Dermis blood vessel endothelial cell (primary cell): Measurements from ENCODE around the gene ADAMTS2. TPM values are rescaled to one million over a fixed set of nuclear protein-coding genes. Genes with fewer than 3 reads are reported as not detected.

ENCODE experiments used
- DNase-seq: peaks from one replicate; pipeline ENCODE4 v3.0.0; 2010
- total RNA-seq: library from RNA; depleted of rRNA; stranded (reverse); fragments of >200 nt; gene quantifications from 2 replicates; pipeline ENCODE4 v1.2.3, GENCODE V29; 2014

ADAMTS2 gene
- total RNA-seq, 1 donor from 2014 or later = 2.4 TPM

DNA sequence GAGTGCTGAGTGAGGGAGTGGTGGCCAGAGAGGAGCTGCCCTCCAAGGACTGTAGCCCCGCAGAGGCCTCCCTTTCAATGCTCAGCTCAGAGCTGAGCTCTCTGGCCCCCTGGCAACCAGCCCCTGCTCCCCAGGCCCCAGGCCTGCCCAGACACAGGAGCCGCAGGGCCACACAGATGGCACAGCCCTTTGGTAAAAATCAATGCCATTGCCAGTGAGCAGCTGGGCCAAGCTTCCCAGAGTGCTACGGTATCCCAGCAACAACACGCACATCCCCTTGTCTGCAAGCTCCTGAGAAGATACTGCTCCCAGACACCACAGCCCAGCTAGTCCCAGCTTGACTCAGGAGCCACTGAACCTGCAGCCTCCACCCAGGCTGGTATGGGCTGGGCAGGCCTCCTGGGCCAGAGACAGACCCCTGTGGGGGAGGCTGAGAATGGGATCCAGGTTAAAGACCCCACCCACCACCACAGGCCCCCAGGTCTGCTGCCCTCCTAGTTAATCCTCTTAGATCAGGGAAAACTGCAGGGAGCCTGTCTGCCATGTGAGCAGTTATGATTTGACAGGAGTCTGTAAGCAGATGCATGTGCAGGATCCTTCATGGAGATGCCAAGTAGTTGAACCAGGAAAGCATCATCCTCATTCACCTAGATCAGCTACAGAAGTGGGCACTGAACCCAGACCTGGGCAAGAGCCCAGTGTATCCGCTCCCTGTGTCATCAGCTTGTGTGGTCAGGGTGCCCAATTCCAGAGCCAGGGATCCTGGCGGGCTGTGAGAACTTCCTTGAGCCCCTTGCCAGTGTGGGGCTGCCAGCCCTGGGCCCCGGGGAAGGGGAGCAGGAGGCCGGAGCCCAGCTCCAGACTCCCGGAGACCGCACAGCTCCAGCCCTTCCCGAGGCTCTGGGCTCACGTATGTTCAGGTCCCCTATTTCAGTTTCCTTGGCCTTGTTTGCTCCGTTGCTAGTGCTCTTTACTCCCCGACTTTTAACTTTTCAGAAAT is 26.7 kb upstream of the ADAMTS2 start:
- no peak for DNase-seq

DNA sequence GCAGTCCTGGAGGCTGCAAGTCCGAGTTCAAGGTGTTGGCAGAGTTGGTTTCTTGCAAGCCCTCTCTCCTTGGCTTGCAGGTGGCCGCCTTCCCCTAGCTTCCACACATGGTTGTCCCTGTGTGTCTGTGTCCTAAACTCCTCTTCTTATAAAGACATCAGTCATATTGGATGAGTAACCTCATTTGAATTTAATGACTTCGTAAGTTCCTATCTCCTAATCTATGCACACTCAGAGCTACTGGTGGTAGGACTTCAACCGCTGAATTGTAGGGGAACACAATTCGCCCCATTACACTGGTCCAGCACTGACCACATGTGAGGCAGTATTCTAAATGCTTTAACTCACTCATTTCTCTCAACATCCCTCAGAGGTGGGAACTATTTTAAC is 25.9 kb upstream of the ADAMTS2 start:
- DNase-seq = no peak

DNA sequence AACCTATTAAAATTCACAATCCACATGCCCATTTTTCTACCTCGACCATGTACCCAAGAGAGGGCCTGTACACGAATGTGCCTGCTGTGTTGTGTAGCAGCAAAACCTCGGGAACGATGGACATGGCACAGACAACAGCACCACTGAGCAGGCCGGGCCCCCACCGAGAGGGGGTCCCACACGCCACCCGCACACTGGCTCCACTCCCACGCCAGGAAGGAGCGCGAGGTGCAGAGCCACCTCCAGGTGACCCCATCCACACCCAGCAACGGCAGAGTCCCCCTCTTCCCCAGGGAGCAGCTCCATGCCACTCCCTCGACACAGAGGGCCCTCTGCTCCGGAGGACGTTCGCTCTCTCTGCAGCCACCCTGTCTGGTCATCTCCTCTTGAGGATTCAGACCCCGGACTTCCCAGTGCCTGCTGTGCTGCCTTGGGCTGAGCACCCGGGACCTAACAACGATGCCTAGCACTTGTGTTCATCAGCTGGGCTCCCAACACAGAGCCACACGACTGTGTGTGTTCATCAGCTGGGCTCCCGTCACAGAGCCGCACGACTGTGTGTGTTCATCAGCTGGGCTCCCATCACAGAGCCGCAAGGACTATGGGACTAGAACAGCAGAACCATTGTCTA is 25.3 kb upstream of the ADAMTS2 start:
- DNase-seq = no peak

DNA sequence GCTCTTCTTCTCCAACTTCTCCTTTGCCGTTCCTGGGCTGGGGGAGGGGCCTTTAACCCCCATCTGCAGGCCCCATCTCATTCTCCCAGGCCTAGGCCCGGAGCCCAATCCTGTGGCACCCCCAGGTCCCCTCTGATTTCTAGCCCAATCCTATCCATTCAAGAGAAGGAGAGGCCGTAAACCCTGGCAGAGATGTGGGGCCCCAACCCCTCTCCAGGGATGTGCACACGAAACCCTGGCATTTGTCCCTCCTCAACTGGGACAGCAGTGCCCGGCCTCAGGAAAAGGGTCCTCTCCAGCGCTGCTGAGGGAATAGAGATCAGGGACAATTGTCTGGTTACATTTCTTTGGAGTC is 24.2 kb upstream of the ADAMTS2 start:
- no peak for DNase-seq

DNA sequence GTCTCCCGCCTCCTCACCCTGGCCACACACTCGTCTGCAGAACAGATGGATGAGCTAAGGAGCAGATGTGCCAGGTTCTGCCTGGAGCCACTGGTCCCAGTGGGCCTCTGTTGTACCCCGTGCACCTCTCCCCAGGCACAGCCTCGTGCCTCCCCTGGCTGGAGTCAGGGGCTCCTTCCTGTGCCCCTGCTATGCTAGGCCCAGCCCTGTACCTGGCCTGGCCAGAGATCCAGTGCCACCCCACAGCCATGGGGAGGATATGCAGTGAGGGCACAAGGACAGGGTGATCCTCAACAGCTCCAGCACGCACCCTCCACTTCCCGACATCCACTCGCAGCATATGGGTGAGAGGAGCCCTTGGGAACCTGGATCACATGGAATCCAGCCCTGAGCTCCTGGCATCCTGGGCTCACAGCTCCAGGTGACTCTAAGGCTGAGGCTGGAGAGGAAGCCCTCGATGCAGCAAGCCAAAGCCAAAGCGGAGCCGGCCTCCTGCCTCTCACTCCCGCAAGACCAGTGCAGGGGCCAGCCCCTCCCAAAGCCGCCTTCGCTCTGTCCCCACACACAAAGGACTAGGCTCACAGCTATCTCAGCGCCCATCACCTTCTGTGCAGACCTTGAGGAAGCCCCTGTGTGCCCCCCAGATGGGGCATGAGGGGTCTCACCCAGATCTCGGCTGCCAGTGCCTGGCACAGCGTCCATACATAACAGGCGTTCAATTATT is 23.7 kb upstream of the ADAMTS2 start:
- no peak for DNase-seq

DNA sequence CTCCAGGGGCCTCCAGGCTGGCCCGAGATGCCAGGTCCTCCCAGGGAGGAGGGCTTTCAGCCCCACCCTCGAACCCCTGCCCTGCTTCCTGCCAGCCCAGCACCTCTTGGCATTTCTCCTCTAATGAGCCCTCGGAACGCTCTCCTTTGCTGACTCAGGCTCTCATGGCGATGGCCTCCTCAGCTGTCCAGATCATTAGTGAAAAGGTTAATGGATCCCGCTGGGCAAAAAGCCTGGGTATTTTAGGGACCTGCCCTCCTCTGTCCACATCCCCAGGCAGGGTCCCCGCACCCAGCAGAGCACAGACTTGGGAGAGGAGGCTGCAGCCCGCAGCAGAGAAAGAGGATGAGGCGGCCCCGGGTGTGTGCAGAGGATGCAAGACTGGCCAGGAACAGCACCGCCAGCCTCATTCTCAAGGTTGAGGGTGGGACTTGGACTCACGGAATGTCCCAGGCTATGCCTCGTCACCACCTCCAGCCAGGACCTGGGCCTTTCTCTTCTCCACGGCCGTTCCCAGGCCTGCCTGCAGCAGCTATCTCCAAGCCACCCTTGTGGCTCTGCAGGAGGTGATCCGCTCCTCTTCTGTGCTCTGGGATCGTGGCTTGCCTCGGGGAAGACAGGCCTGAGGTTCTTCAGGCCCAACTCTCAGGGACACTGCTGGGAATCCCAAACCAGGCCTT is 23.0 kb upstream of the ADAMTS2 start:
- DNase-seq = no peak

DNA sequence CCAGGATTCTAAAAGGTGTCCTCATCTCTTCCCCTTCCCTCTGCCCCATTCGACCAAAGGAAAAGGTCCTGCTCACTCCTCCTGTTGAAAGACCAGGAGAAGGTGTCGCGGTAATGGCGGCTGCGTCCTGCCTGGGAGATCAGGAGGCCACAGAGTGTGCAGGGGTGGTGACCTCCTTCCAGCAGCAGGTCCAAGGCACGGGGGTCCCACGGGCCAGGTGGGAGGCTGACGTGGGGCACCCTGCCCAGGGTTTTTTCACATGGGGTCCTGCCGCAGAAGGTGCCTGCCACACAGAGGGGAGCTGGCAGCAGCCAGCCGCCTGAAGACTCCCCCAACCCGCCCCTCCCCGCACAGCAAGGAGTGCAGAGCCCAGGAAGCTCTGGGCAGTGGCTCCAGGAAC is 22.2 kb upstream of the ADAMTS2 start:
- DNase-seq = no peak

DNA sequence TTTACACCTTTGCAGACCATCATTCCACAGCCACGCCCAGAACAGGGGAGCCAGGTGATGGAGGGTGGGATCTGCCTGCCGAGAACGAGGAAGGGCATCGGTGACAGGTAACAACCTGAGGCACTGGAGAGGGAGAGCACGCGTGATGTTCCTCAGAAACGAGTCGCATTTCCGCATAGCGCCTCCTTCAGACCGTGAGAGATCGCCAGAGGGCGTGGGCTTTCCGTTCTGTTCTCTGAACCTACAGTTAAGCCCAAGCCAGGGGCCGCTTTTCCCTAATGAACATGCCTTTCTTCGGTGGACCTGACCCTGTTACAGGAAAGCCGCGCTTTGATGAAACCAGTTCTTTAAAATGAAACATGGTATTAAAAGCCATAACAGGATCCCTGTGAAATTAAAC is 17.1 kb upstream of the ADAMTS2 start:
- DNase-seq = no peak

DNA sequence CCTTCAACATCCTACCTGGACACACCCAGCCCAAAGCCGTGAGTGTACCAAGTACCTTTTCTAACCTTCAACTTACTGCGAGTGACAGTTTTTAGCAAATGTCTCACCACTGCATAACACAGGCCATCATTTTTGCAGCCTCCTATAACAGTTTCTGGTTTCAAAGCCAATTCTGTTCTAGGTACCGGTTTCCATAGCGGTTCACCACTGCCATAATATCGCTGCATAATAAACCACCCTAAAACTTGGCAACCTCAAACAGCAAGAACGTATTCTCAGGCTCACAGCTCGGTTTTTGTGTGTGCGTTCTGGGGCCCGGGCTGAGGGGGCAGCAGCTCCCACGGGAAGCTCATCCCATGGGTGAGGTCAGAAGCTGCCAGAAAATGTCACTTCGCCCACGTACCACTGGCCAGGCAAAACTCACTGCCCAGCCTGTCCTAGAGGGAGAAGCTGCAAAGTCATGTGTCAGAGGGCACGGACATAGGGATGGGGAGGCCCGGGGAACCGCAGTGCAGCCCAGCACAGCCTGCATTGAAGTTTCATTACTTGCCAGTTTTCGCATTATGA is 15.9 kb upstream of the ADAMTS2 start:
- DNase-seq = no peak

DNA sequence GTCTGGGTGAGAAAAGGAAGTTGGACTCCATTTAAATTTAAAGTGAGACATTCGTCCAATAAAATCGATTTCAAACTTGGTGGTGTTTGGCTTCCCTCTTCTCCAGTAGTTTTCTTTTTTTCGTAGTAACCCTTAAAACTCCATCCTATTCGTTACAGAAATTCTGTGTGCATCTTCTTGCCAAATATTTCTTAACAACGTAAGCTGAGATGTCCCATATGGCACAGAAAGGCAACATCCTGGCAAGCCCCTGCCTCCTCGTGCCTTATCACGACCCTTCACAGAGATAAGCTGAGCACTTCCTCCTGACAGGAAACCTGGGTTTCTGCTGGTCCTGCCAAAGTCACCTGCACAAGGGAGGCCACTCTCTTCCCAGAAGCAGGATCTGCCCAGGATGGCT is 11.8 kb upstream of the ADAMTS2 start:
- no peak for DNase-seq

DNA sequence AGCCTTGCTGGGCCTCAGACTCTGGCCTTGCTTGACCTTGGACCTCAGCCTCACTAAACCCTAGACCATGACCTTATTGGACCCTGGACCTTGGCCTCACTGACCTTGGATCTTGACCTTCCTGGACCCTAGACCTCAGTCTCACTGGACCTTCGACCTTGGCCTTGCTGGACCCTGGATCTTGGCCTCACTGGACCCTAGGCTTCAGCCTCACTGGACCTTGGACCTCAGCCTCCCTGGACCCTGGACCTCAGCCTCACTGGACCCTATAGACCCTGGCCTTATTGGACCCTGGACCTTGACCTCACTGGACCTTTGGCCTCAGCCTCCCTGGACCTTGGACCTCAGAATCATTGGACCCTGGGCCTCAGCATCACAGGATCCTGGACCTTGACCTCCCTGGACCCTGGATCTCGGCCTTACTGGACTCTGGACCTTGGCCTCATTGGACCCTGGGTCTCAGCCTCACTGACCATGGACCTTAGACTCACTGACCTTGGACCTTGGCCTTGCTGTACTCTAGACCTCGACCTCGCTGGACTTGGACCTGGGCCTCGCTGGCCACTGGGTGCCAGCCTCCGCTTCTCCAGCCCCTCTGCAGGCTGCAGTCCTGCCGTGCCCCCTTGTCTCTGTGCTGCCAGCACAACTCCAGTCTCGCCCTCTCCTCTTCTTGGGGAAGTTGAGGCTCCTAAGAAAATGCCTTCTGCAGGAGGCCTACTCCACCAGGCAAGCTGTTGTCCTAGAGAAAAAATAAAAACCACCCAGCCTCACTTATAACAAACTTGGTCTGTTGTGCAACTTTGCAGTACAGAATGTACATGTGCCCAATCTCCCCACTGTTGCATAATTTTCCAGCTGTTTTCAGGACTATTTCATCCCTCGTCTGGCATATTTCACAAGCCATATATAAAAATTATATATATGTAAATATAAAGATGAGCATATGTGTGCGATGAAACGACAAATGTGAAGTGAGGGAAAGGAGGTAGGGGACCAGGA is 11.0 kb upstream of the ADAMTS2 start:
- no peak for DNase-seq

DNA sequence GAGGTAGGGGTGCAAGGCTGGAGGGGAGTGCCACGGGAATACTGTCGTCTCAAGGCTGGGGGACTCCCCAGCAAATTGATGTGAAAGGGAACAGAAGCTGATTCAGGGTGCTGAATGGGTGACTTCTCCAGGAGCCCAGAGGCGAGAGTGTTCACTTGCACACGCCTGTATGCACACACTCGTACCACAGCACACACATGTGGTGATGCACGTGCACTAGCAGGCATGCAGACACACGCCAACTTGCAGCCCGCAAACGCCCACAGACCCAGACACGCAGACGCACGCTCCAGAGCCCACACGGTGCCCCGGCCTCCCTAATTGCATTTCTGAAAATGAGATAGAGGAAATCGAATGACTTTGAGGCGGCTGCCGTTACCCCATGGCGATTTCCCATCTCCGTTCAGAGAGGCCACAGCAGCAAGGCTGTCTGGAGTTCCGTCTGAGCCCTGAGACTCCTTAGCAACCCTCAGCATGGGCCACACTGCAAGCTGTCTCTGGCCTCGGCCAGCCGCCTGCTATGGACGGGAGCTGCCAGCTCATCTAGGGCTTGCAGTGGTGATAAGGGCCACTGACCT is 9.1 kb upstream of the ADAMTS2 start:
- no peak for DNase-seq

DNA sequence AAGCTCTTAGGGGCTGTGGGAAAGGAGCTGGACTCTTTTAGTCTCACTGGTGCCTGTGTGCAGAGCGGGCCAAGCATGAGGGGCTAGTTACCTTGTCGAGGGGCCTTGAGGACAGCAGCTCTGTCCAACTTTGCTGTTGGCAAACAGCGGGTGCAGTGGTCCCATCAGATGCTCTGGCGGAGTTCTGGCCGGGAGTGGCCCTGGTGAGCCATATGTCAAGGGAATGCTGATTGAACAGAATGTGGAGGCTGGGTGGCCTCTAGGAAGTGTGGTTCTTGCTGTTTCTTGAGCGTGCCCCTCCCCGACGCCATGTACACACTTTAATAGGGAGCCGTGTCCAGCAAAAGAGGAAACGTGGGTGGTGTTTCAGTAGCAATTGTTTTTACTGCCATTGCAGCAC is 3.6 kb upstream of the ADAMTS2 start:
- no peak for DNase-seq

DNA sequence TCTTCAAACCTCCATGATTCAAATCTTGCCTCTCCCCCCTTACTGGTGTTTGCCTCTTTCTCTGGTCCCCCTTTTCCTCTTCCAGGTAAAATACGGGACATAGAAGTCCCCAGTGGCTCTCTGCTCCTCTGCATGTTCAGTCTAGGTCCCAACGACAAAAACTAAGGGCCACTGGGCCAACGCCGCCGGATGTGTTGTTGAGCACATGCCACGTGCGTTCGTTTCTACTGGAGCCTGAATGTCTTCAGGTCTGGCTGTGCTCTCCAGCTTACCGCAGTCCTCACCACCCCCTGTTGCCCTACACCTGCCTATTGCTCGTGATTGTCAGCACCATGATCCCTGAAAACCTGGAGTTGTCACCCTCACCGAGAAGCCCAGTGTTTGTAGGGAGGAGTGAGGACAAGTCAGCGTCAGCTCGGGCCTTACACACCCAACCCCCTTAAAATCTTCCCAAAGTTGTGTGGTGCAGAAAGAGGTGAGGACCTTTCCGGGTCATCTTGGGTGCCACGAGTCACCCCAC is 2.8 kb upstream of the ADAMTS2 start:
- DNase-seq = no peak

DNA sequence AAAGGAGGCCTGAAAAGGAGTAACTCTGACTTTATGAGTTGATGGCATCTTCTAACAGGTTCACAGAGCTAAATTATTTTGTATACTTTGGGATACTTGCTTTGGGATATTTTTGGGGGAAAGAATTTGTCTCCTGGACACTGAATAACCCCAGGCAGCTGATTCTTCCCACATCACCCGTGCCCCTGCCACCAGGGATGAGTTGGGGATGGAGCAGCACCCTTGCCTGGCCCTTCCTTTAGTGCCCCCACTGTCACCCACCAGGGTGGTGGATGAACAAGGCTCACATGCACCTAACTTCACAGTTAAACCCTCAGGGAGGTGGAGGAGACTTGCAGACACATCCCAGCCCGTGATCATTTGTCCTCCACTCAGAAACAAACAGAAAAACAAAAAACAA is 2.3 kb upstream of the ADAMTS2 start:
- DNase-seq = no peak

DNA sequence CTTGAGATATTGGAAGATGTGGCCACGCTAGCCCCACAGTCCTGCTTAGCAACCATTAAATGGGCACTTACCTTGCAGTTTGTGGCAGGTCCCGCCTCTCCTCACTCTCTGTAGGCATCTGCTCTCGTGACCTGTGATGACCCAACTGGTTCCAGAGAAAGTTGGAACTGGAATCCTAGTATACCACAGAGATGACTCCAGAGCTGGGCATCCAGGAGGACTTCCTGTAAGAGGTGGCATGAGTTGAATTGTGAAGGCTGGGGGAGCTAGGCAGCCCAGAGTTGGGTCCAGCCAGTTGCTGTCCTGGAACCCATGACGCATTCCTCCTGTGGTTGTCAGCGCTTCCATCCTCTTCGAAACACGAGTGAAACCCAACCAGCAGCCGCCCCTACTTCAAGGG is 1.6 kb upstream of the ADAMTS2 start:
- DNase-seq = no peak

DNA sequence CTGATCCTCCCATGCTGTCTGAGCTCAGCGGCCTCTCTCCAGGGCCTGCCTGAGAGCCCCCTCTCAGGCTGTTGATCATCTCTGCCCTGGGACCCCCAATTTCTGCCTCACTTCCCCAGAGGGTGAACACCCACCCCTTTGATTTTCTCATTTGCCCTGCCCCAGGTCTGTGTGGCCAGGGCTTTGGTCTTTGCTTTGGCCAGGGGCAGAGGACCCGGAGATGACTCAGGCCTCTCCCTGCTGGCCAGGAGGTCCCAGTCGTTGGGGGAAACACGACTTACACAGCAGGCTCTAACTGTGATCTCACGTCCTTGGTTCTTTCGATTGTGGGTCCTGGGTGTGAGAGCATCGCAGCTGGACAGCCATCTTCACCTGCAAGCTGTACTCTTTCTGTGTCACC is 1.1 kb upstream of the ADAMTS2 start:
- DNase-seq = no peak

DNA sequence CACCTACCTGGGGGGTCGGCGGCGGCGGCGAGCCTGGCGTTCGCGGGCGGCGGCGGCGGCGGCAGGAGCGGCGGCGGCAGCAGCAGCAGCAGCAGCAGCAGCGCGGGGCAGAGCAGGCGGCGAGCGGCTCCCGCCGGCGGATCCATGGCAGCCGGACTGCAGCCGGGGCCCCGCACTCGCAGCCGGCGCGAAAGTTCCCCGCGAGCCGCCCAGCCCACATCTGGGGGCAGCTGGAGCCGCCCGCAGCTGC is 153 bp downstream of the ADAMTS2 start:
- DNase-seq = no peak

DNA sequence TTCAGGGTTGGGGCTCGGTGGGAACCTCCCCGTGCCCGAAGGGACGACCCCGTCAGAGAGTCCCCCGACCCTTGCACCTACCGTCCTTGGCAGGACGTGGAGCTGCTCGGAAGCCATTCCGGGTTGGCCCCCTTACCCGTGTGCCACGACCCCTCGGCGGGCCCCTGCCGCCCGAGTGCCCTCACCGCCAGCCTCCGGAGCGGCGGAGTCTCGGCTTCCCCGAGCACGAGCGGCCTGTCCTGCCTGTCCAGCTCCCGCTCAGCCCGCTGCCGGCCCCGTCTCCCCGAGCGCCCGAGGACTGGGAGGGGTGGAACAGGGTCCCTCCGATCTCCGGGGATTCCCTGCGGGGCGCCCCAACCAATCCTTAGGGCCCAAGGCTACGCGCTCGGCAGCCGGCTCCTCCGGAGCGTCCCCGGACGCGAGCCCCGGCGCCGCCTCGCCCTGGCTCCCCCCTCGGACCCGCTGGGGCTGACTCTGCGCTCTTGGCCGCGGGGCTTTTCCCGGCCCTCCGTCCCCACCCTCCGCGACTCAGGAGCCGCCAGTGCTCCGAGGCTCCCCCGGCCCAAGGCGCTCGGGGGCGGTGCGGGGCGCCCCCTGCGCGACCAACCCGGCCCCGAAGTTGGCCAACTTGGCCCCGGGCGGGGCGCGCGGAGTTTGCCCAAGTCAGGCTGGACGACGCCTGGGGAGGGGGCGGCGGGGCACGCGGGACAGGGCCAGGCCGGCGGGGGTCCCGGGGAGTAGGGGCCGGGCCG is 654 bp downstream of the ADAMTS2 start:
- DNase-seq = no peak

DNA sequence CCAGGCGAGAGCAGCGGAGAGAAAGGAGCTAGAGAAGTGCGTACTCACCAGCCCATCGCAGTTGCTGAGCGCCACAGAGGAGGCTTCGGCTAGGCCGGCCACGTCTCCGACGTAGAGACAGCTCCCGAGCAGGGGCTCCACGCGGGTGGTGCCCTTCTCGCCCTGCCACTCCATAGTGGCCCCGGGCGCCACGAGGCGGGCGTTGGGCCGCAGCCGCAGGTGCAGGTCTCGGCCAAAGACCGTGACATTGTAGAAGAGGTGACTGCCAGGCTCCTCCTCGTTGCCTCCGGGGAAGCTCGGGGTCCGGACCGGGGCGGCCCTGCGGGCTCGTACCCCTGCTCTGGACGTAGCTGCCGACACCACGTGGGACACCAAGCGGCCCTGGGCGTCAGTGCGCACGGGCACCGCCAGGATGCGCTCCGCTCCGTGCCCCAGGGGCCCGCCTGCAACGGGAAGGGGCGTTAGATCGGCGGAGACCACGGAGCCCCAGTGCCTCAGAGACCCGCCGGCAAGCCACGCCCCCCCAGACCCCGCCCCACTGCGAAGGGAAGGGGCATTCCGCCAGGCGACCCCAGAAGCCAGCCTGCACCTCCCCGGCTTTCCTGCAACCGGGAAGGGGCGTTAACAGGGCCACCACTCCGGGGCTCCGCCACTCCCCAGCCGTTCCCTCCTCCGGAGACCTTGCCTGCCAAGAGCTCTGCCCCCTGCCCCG is 1.4 kb downstream of the ADAMTS2 start:
- peak; percentile 2 for DNase-seq
